Measurements from ENCODE around the gene TP53I3. TPM values are rescaled to one million over a fixed set of nuclear protein-coding genes. Genes with fewer than 3 reads are reported as not detected.

TP53I3 gene
- total RNA-seq, 4 donors from 2014 or later, result 87.5 to 371 (median 241) TPM

GRCh38 chr2:24075259-24075658, 9.4 kb downstream of the TP53I3 start:
- H3K4me3 ChIP-seq, result peak overlapping the region; percentile 64 to 80 (median 74)
- H3K36me3 ChIP-seq, result peaks cover 0 to 48% (median 0%) of the 10 kb centered on the region in 3 donors
- no peaks in the 10 kb centered on the region for H3K9me3 ChIP-seq
- no peak for DNase-seq
- peak overlapping the region in 2 of 4 donors; percentile 96 to 98 for H3K27ac ChIP-seq
- peaks cover 0 to 20% (median 7%) of the 10 kb centered on the region in 4 donors for H3K4me1 ChIP-seq
- TF ChIP-seq CTCF (IDR thresholded peaks at IDR 0.05) (no peak), POLR2A (IDR thresholded peaks at IDR 0.05) (no peak)
- no peaks in the 10 kb centered on the region for H3K27me3 ChIP-seq

- Histone ChIP-seq H3K9me3 (no peaks in the 10 kb centered on the region), H3K36me3 (peaks cover 0 to 48% (median 0%) of the 10 kb centered on the region in 3 donors), H3K4me1 (peaks cover 0 to 20% (median 7%) of the 10 kb centered on the region in 4 donors), H3K4me3 (no peak overlapping the region), H3K27ac (no peak overlapping the region), H3K27me3 (no peaks in the 10 kb centered on the region)
- no peak for TF ChIP-seq POLR2A (IDR thresholded peaks at IDR 0.05)
- no peak for TF ChIP-seq CTCF (IDR thresholded peaks at IDR 0.05)
- DNase-seq, result no peak
Measured at GRCh38 chr2:24073816-24074215, 10.8 kb downstream of the TP53I3 start.

GRCh38 chr2:24072259-24072658, 12.4 kb downstream of the TP53I3 start:
- peaks cover 0 to 63% (median 0%) of the 10 kb centered on the region in 3 donors for H3K36me3 ChIP-seq
- no peak for DNase-seq
- H3K27me3 ChIP-seq, result no peaks in the 10 kb centered on the region
- H3K9me3 ChIP-seq, result no peaks in the 10 kb centered on the region
- TF ChIP-seq CTCF (IDR thresholded peaks at IDR 0.05) (no peak), POLR2A (IDR thresholded peaks at IDR 0.05) (no peak)
- H3K27ac ChIP-seq, result no peak overlapping the region
- no peak overlapping the region for H3K4me3 ChIP-seq
- H3K4me1 ChIP-seq, result peaks cover 0 to 12% (median 3%) of the 10 kb centered on the region in 4 donors

GRCh38 chr2:24065341-24065740, 19.3 kb downstream of the TP53I3 start:
- Histone ChIP-seq H3K27ac (no peak overlapping the region), H3K36me3 (peaks cover 0 to 38% (median 0%) of the 10 kb centered on the region in 3 donors), H3K4me3 (no peak overlapping the region), H3K27me3 (no peaks in the 10 kb centered on the region), H3K4me1 (no peaks in the 10 kb centered on the region), H3K9me3 (no peaks in the 10 kb centered on the region)
- DNase-seq, result no peak
- TF ChIP-seq POLR2A (IDR thresholded peaks at IDR 0.05), result no peak
- no peak for TF ChIP-seq CTCF (IDR thresholded peaks at IDR 0.05)

GRCh38 chr2:24058564-24059271, 25.9 kb downstream of the TP53I3 start:
- Histone ChIP-seq H3K27ac (no peak overlapping the region), H3K4me1 (no peaks in the 10 kb centered on the region), H3K4me3 (no peak overlapping the region), H3K9me3 (no peaks in the 10 kb centered on the region), H3K27me3 (no peaks in the 10 kb centered on the region), H3K36me3 (no peaks in the 10 kb centered on the region)
- TF ChIP-seq CTCF (IDR thresholded peaks at IDR 0.05) (no peak), POLR2A (IDR thresholded peaks at IDR 0.05) (no peak)
- peak in 1 of 3 donors; percentile 9 for DNase-seq

All from Peyer's patch (tissue), 4 donors.